Kidney epithelial cell (primary cell): ENCODE data around the gene DYNC1LI1. TPM values are rescaled to one million over a fixed set of nuclear protein-coding genes. Genes with fewer than 3 reads are reported as not detected.

Source experiments
- DNase-seq: peaks from one replicate; pipeline ENCODE4 v3.0.0-alpha.2; 2010; ENCODE audit warnings: low read depth
- H3K27me3 ChIP-seq: 2 replicates; pipeline ENCODE4 v1.6.0; 2011; ENCODE audit warnings: low read length; ENCODE audit not compliant: control insufficient read depth, insufficient read depth
- H3K36me3 ChIP-seq: 2 replicates; pipeline ENCODE4 v1.5.1; 2011; ENCODE audit warnings: low read length; ENCODE audit not compliant: control insufficient read depth, insufficient read depth
- H3K4me3 ChIP-seq: 2 replicates; pipeline ENCODE4 v1.5.1; 2011; ENCODE audit warnings: low read depth, mild to moderate bottlenecking, control low read depth, low read length
- CTCF ChIP-seq: IDR thresholded peaks from 2 replicates; pipeline ENCODE4 v1.5.1; 2011; ENCODE audit warnings: mild to moderate bottlenecking, moderate library complexity, low read length, control low read depth, inconsistent platforms; ENCODE audit not compliant: insufficient read depth, poor library complexity, severe bottlenecking
- total RNA-seq: library from RNA; depleted of rRNA; stranded (reverse); fragments of >200 nt; gene quantifications from 2 replicates; pipeline ENCODE4 v1.2.3, GENCODE V29; 2015

DYNC1LI1 gene
- total RNA-seq = 36.3 and 41.8 TPM in 2 replicates

GRCh38 chr3:32570421-32571191, at the start of gene DYNC1LI1:
DYNC1LI1 (minus strand) TSS chr3:32570858; CDS start chr3:32570770, 88 bp downstream.
- DNase-seq = peak; percentile 67
- peak within 1 kb of the TSS; percentile 99 for H3K4me3 ChIP-seq

GRCh38 chr3:32619395-32619794, 48.7 kb upstream of the DYNC1LI1 start:
- no peak for DNase-seq
- Histone ChIP-seq H3K27me3 (no peaks in the 10 kb centered on the region), H3K4me3 (no peak overlapping the region), H3K36me3 (no peaks in the 10 kb centered on the region)
- no peak for TF ChIP-seq CTCF

More at GRCh38 chr3:32570421-32571191, at the start of gene DYNC1LI1:
- no peak for TF ChIP-seq CTCF
- no peaks in the 10 kb centered on the region for H3K27me3 ChIP-seq
- H3K36me3 ChIP-seq = no peaks in the 10 kb centered on the region

GRCh38 chr3:32616267-32616962, 45.8 kb upstream of the DYNC1LI1 start:
- TF ChIP-seq CTCF = no peak
- no peaks in the 10 kb centered on the region for H3K36me3 ChIP-seq
- no peak for DNase-seq
- no peaks in the 10 kb centered on the region for H3K27me3 ChIP-seq
- H3K4me3 ChIP-seq = no peak overlapping the region

GRCh38 chr3:32614956-32615355, 44.3 kb upstream of the DYNC1LI1 start:
- no peak overlapping the region for H3K4me3 ChIP-seq
- H3K36me3 ChIP-seq = no peaks in the 10 kb centered on the region
- no peak for TF ChIP-seq CTCF
- DNase-seq = no peak
- no peaks in the 10 kb centered on the region for H3K27me3 ChIP-seq

- TF ChIP-seq CTCF = no peak
- H3K27me3 ChIP-seq = no peaks in the 10 kb centered on the region
- no peak for DNase-seq
- H3K36me3 ChIP-seq = no peaks in the 10 kb centered on the region
- H3K4me3 ChIP-seq = no peak overlapping the region
Measured at GRCh38 chr3:32613183-32613582, 42.5 kb upstream of the DYNC1LI1 start.
